KOPT-K1 (cell line): ENCODE results near the gene MTUS2.

Experiments
- H3K27ac ChIP-seq: fragments of 200-600 bp; sonication (generic); 2 replicates; pipeline ENCODE4 v1.5.1; 2016; ENCODE audit warnings: antibody characterized with exemption, mild to moderate bottlenecking, low read depth, low read length; ENCODE audit not compliant: poor library complexity, severe bottlenecking
- H3K36me3 ChIP-seq: fragments of 200-600 bp; sonication (generic); 2 replicates; pipeline ENCODE4 v1.5.1; 2017; ENCODE audit warnings: antibody characterized with exemption, mild to moderate bottlenecking, low read length, moderate library complexity; ENCODE audit not compliant: insufficient read depth
- H3K9me3 ChIP-seq: fragments of 200-600 bp; sonication (generic); 2 replicates; pipeline ENCODE4 v1.5.1; 2017; ENCODE audit warnings: antibody characterized with exemption, low read length, mild to moderate bottlenecking; ENCODE audit not compliant: insufficient read depth, poor library complexity, severe bottlenecking

Gene MTUS2

GRCh38 chr13:29067306-29067945, 247.3 kb downstream of the MTUS2 start:
- Histone ChIP-seq H3K36me3 (no peaks in the 10 kb centered on the region), H3K9me3 (no peaks in the 10 kb centered on the region), H3K27ac (no peak overlapping the region)

GRCh38 chr13:29073755-29074154, 253.6 kb downstream of the MTUS2 start:
- no peaks in the 10 kb centered on the region for H3K9me3 ChIP-seq
- H3K27ac ChIP-seq, result no peak overlapping the region

GRCh38 chr13:29077051-29077813, 257.1 kb downstream of the MTUS2 start:
- no peak overlapping the region for H3K27ac ChIP-seq
- no peaks in the 10 kb centered on the region for H3K9me3 ChIP-seq

More at GRCh38 chr13:29073755-29074154, 253.6 kb downstream of the MTUS2 start:
- H3K36me3 ChIP-seq, result no peaks in the 10 kb centered on the region

GRCh38 chr13:29081036-29081435, 260.9 kb downstream of the MTUS2 start:
- no peak overlapping the region for H3K27ac ChIP-seq
- no peaks in the 10 kb centered on the region for H3K36me3 ChIP-seq
- no peaks in the 10 kb centered on the region for H3K9me3 ChIP-seq

More at GRCh38 chr13:29077051-29077813, 257.1 kb downstream of the MTUS2 start:
- H3K36me3 ChIP-seq, result no peaks in the 10 kb centered on the region

GRCh38 chr13:29081697-29082440, 261.7 kb downstream of the MTUS2 start:
- no peaks in the 10 kb centered on the region for H3K36me3 ChIP-seq
- H3K27ac ChIP-seq, result no peak overlapping the region
- H3K9me3 ChIP-seq, result no peaks in the 10 kb centered on the region

- H3K9me3 ChIP-seq, result peaks cover 9% of the 10 kb centered on the region
- no peak overlapping the region for H3K27ac ChIP-seq
- no peaks in the 10 kb centered on the region for H3K36me3 ChIP-seq
Observed at GRCh38 chr13:29099781-29100406, 279.8 kb downstream of the MTUS2 start.

- Histone ChIP-seq H3K36me3 (no peaks in the 10 kb centered on the region), H3K27ac (no peak overlapping the region), H3K9me3 (peaks cover 9% of the 10 kb centered on the region)
Observed at GRCh38 chr13:29100758-29101157, 280.6 kb downstream of the MTUS2 start.

- Histone ChIP-seq H3K27ac (no peak overlapping the region), H3K36me3 (no peaks in the 10 kb centered on the region), H3K9me3 (peaks cover 4% of the 10 kb centered on the region)
Observed at GRCh38 chr13:29101409-29101808, 281.3 kb downstream of the MTUS2 start.

GRCh38 chr13:29101905-29102304, 281.8 kb downstream of the MTUS2 start:
- no peaks in the 10 kb centered on the region for H3K36me3 ChIP-seq
- H3K9me3 ChIP-seq, result no peaks in the 10 kb centered on the region

GRCh38 chr13:29103065-29103800, 283.1 kb downstream of the MTUS2 start:
- Histone ChIP-seq H3K36me3 (no peaks in the 10 kb centered on the region), H3K27ac (no peak overlapping the region), H3K9me3 (no peaks in the 10 kb centered on the region)

More at GRCh38 chr13:29101905-29102304, 281.8 kb downstream of the MTUS2 start:
- H3K27ac ChIP-seq, result no peak overlapping the region

GRCh38 chr13:29104461-29104860, 284.3 kb downstream of the MTUS2 start:
- Histone ChIP-seq H3K36me3 (no peaks in the 10 kb centered on the region), H3K27ac (no peak overlapping the region), H3K9me3 (no peaks in the 10 kb centered on the region)

- Histone ChIP-seq H3K9me3 (no peaks in the 10 kb centered on the region), H3K27ac (no peak overlapping the region)
Observed at GRCh38 chr13:29105779-29106178, 285.6 kb downstream of the MTUS2 start.

GRCh38 chr13:29106651-29107050, 286.5 kb downstream of the MTUS2 start:
- H3K36me3 ChIP-seq, result no peaks in the 10 kb centered on the region
- no peak overlapping the region for H3K27ac ChIP-seq
- no peaks in the 10 kb centered on the region for H3K9me3 ChIP-seq

More at GRCh38 chr13:29105779-29106178, 285.6 kb downstream of the MTUS2 start:
- H3K36me3 ChIP-seq, result no peaks in the 10 kb centered on the region

GRCh38 chr13:29108068-29108786, 288.1 kb downstream of the MTUS2 start:
- Histone ChIP-seq H3K27ac (no peak overlapping the region), H3K9me3 (no peaks in the 10 kb centered on the region), H3K36me3 (no peaks in the 10 kb centered on the region)
